HG03521 (cell line): ENCODE measurements around the gene PPFIA2.
A peak's percentile ranks its signal among the peaks of the same experiment; 100 is the strongest.
"Not testable (repeated sequence)": the region's sequence is repeated elsewhere in the genome, so short reads cannot be mapped to it uniquely, and the experiment has no call there.

Experiments used
- ATAC-seq: cut with Tn5 transposase; IDR thresholded peaks from one replicate; pipeline ENCODE4 v1.9.1; 2021; ENCODE audit warnings: mild to moderate bottlenecking, moderate library complexity; ENCODE audit not compliant: unreplicated experiment

Gene PPFIA2

GRCh38 chr12:81670759-81671158 is 88.4 kb downstream of the PPFIA2 start:
- no peak for ATAC-seq

DNA sequence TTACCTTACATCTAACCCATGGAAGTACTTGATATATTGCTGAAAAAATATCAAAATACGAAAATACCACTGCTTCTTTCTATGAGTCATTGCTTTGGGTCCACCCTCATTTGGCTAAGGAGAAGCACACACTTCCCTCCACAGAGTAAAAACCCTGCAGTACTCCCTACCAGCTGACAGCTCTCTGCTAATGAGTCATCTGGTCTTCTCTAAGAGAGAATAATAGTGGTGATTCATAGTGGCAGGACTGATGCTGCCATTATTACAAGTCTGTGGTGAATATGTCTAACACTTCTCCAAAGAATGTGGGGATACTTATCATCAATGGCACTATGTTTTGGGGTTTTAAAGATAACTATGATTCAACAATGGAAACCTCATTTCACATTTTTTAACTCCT is 90.7 kb downstream of the PPFIA2 start:
- peak; percentile 71 for ATAC-seq

GRCh38 chr12:81659310-81659709 is 99.8 kb downstream of the PPFIA2 start:
- not testable (repeated sequence) for ATAC-seq

- ATAC-seq, result no peak
These were observed 114.6 kb downstream of the PPFIA2 start for GRCh38 chr12:81644503-81644902.

GRCh38 chr12:81639196-81639595 is 120.0 kb downstream of the PPFIA2 start:
- no peak for ATAC-seq

GRCh38 chr12:81633127-81633526 is 126.0 kb downstream of the PPFIA2 start:
- no peak for ATAC-seq

DNA sequence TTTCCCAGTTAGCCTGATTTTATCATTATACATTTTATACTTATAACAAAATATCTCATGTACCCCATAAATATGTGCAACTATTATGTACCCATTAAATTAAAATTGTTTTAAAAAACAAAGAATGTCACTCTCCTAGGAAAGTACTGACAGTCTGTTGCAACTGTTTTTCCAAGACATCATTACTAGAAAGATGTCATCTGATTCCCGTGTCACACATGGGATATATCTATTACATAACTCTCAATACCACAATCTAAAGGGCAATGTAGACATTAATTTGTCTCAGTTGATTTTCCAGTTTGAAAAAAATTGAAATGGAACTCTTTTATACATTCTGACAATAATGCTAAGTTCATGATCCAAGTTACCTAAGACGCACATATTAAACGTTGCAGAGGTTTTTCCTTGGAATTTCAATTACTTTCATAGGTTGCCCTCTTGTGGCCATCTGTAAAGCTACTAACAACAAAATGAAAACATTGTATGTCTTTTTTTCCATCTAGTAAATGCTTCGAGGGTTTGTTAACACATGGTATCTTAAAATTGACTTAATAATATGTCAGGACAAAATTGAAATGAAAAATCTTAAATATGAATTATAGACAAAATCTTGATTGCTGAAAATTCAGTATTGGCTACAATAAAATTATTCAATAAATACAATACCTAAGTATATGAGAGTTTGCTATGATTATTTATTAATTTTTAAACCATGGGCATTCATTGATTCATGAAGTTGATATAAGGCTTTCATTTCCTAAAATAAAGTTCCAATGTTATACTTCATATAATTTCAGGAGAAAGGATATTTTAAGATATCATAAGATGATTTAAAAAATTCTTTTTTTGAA is 131.6 kb downstream of the PPFIA2 start:
- ATAC-seq, result no peak

GRCh38 chr12:81626406-81626805 is 132.7 kb downstream of the PPFIA2 start:
- ATAC-seq, result no peak

DNA sequence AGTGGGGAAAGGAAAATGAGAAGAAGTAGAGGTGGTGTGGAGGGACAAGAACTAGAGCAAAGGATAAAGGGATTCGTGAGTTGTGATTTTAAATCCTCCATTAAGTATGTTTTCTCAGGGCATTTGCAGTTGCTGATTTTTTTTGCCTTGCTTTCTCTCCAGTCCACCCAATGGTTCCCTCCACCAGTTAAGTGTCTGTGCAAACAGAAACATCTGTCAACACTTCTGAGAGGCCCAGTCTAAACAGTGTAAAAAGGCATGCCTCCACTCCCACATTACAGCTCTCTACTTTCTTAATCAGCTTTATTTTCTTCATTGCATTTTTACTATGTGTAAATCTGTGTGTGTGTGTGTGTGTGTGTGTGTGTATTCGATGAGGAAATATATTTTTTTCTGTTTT is 141.2 kb downstream of the PPFIA2 start:
- ATAC-seq, result no peak

DNA sequence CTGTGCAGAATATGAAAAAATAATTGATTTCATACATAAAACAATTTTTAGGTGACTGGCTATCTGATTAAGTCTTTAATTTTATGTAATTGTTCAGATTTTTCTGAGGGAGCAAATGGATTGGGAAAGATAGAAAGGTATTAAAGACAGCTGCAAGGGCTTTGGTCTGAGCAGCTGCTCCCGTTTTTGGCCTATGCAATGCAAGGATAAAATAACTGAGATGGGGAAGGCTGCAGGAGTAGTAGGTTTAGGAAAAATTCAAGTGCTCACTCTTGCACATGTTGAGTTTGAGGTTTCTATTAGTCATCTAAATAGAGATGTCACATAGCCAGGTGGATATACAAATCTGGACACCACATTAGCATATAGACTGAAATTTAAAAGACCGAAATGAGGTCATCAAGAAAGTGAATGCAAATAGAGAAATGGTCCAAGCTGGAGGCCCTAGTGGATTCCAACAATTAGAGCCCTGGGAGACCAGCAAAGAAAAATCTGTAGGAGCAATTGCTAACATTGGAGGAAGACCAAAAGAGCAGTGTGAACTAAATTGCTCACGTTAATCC is 144.0 kb downstream of the PPFIA2 start:
- no peak for ATAC-seq

DNA sequence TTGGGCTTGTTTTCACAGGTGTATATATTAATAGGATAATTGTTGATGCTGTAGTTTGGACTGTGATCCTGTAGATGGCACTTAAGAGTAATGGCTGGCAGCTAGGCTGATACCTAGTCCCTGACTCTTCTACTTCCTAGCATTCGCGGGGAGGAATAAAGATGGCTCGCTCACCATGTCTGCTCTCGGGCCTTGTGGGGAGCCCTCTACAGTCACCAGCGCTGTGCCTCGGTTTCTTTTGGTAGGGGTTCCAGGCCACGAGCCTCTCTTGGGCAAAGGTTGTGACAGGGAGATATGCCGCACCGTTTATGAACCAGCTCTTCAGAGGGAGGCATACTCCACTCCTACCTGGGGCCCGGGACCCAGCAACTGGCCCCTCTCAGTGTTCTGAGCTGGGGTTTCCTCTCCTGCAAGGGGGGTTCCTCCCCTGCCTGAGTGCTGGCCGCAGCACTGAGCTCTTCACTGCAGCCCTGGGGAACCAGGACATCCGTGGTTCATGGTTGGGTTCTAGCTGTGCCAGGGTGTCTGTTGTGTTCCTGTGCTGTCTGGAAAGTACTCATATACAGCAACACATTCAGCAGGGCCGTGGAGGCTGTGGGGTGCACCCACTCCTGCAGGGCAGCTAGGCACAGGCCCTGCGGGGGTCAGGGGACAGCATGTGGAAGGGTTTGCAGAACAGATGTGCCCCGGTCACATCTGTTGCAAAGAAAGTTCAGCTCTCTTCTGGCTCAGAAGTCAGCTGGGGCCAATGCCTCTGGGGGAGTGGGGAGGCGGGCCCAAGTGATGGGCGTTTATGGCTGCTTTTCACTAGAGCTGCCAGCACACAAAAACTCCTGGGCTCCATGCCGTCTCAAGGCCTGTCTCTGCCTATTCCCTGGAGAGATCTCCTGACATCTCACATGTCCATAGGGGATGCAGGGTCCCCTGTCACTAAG is 147.9 kb downstream of the PPFIA2 start:
- peak; percentile 71 for ATAC-seq

GRCh38 chr12:81597928-81598604 is 161.1 kb downstream of the PPFIA2 start:
- ATAC-seq, result no peak

GRCh38 chr12:81596558-81596957 is 162.6 kb downstream of the PPFIA2 start:
- ATAC-seq, result no peak

DNA sequence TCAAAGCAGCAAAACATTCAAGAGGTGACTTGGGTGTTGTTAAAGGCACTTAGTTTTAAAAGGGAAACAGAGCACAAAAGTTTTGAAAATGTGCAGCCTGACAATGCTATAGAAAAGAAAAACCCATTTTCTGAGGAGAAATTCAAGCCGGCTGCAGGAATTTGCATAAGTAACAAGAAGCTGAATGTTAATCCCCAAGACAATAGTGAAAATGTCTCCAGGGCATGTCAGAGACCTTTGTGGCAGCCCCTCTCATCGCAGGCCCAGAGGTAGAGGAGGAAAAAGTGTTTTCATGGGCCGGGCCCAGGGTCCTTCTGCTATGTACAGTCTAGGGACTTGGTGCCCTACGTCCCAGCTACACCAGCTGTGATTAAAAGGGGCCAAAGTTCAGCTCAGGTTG is 167.9 kb downstream of the PPFIA2 start:
- no peak for ATAC-seq

GRCh38 chr12:81590703-81591102 is 168.4 kb downstream of the PPFIA2 start:
- ATAC-seq, result not testable (repeated sequence)

GRCh38 chr12:81588235-81589008 is 170.7 kb downstream of the PPFIA2 start:
- ATAC-seq, result no peak

GRCh38 chr12:81585787-81586186 is 173.4 kb downstream of the PPFIA2 start:
- no peak for ATAC-seq

- no peak for ATAC-seq
These were observed 185.9 kb downstream of the PPFIA2 start for GRCh38 chr12:81573228-81573627.

- ATAC-seq, result no peak
These were observed 186.7 kb downstream of the PPFIA2 start for GRCh38 chr12:81572411-81572810.

GRCh38 chr12:81570234-81570633 is 188.9 kb downstream of the PPFIA2 start:
- ATAC-seq, result no peak
